Nephron (organoid): ENCODE data around the gene CCDC88C.

Experiments used
- H3K27ac Mint-ChIP-seq, 3 experiments: 2 replicates each; pipeline ENCODE4 v1.8.0; 2020; ENCODE audit warnings: mixed read lengths in 3 of 3, mild to moderate bottlenecking in 2 of 3, moderate library complexity in 1 of 3
- H3K27me3 Mint-ChIP-seq: 2 replicates; pipeline ENCODE4 v1.8.0; 2021; ENCODE audit warnings: low read depth, mild to moderate bottlenecking, moderate library complexity, mixed read lengths
- H3K36me3 Mint-ChIP-seq: 2 replicates; pipeline ENCODE4 v1.8.0; 2020; ENCODE audit warnings: low read depth, mixed read lengths
- H3K4me1 Mint-ChIP-seq: 2 replicates; pipeline ENCODE4 v1.8.0; 2020; ENCODE audit warnings: mixed read lengths
- H3K4me3 Mint-ChIP-seq, 3 experiments: 2 replicates each; pipeline ENCODE4 v1.8.0; 2020; ENCODE audit warnings: mild to moderate bottlenecking in 3 of 3, mixed read lengths in 3 of 3, moderate library complexity in 2 of 3
- H3K9me3 Mint-ChIP-seq: 2 replicates; pipeline ENCODE4 v1.8.0; 2020; ENCODE audit warnings: mixed read lengths
- CTCF ChIP-seq, 3 experiments: fragments of 200-600 bp; sonication (generic); IDR thresholded peaks; one replicate each; pipeline ENCODE4 v1.5.0; 2021; ENCODE audit warnings: antibody characterized with exemption in 3 of 3; ENCODE audit not compliant: unreplicated experiment in 3 of 3

Gene CCDC88C

DNA sequence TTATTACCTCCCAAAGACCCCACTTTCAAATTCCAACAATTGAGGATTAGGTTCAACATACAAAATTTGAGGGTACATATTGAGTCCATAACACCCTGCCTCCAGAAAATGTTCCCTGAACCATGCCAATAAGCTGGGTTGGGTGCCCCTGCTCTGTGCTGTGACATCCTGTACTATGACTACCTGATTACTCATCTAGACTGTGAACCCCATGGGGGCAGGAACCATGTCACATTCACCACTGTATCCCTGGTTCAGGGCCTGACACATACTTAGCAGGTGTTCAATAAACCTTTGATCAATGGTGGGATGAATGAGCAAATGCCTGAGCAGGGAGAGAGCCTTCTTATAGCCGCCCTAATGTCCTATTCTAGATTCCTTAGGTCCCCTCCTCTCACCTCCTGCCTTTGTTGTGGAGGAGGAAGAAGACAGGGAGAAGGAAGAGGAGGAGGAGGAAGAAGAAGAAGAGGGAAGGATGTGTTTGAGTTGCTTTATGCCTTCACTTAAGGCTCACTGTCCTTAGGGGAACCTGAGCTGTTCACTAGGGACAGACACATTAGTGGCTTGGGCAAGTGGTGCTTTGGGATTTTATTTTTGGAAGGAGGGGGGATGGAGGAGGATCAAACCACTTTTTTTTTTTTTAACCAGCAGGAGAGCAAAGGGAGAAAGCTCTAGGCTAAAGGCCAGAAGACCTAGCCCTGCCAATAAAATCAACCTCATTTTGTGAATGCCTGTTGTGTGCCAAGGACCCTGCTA is 194.4 kb downstream of the CCDC88C start:
- H3K9me3 Mint-ChIP-seq = no peaks in the 10 kb centered on the region
- peaks cover 50% of the 10 kb centered on the region for H3K36me3 Mint-ChIP-seq
- H3K27me3 Mint-ChIP-seq = no peaks in the 10 kb centered on the region
- no peak overlapping the region for H3K4me3 Mint-ChIP-seq
- H3K27ac Mint-ChIP-seq = no peak overlapping the region
- H3K4me1 Mint-ChIP-seq = no peaks in the 10 kb centered on the region
- no peak for TF ChIP-seq CTCF (IDR thresholded peaks at IDR 0.05; ENCODE audit: unreplicated experiment in 3 of 3)
